ENCODE results near the gene ARHGAP44. TPM values are rescaled to one million over a fixed set of nuclear protein-coding genes. Genes with fewer than 3 reads are reported as not detected.

The ARHGAP44 gene
- total RNA-seq, 1 experiment from 2014 or later = 9.9 TPM

DNA sequence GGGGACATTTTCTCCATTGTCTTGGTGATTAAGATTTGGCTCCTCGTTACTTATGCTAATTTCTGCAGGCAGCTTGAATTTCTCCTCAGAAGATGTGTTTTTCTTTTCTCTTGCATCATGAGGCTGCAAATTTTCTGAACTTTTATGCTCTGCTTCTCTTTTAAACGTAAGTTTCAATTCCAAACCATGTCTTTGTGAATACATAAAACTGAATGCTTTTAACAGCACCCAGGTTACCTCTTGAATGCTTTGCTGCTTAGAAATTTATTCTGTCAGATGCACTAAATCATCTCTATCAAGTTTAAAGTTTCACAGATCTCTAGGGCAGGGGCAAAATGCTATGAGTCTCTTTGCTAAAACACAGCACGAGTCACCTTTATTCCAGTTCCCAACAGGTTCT is 19.4 kb downstream of the ARHGAP44 start:
- Histone ChIP-seq H3K27ac (ENCODE audit: insufficient read length, low read depth, low read length) (no peak overlapping the region), H4K91ac (ENCODE audit: insufficient read length, low read depth, low read length) (no peak overlapping the region), H4K8ac (replicated peaks; ENCODE audit: insufficient read length, low read depth, low read length) (no peak overlapping the region), H3K79me1 (ENCODE audit: insufficient read depth, low read depth, low read length, poor library complexity, severe bottlenecking) (peaks cover 4% of the 10 kb centered on the region), H3K4me2 (ENCODE audit: insufficient read depth, insufficient read length, low read length) (no peak overlapping the region), H2AK5ac (ENCODE audit: insufficient read length, low read length) (no peak overlapping the region), H3K14ac (ENCODE audit: insufficient read depth, low read length) (no peak overlapping the region), H3K4me1 (ENCODE audit: insufficient read depth, low read length) (peaks cover 2% of the 10 kb centered on the region; the same call in 1 of the 2 replicates), H3K18ac (ENCODE audit: insufficient read length, low read depth, low read length) (no peak overlapping the region), H3K23me2 (ENCODE audit: insufficient read length, low read depth, low read length, poor library complexity, severe bottlenecking) (no peaks in the 10 kb centered on the region), H4K5ac (ENCODE audit: insufficient read length, low read depth, low read length) (no peak overlapping the region), H2AFZ (ENCODE audit: low read length) (no peak overlapping the region), H2BK15ac (ENCODE audit: low read depth, low read length) (no peak overlapping the region), H3T11ph (ENCODE audit: low read length) (no peak overlapping the region), H2BK20ac (ENCODE audit: low read depth, low read length, poor library complexity, severe bottlenecking) (no peak overlapping the region), H3K9me3 (ENCODE audit: control insufficient read depth, low read depth, low read length) (peaks cover 14% of the 10 kb centered on the region), H3K4ac (ENCODE audit: low read depth, low read length) (no peak overlapping the region), H4K20me1 (ENCODE audit: control insufficient read depth, insufficient read depth, insufficient read length) (no peaks in the 10 kb centered on the region), H3K79me2 (ENCODE audit: insufficient read depth, low read length) (peaks cover 2% of the 10 kb centered on the region; the same call in 1 of the 2 replicates), H2BK120ac (ENCODE audit: low read depth, low read length, poor library complexity, severe bottlenecking) (no peak overlapping the region), H2BK12ac (ENCODE audit: insufficient read length, low read depth, low read length) (no peak overlapping the region), H2BK5ac (ENCODE audit: insufficient read length, low read length) (no peak overlapping the region), H3K23ac (ENCODE audit: insufficient read length, low read depth, low read length) (no peak overlapping the region), H3K27me3 (ENCODE audit: insufficient read depth, low read length) (no peaks in the 10 kb centered on the region), H3K9ac (ENCODE audit: extremely low read depth, insufficient read length, low read length) (no peak overlapping the region), H3K56ac (ENCODE audit: insufficient read length, low read depth, low read length) (no peak overlapping the region)
- H3K9me3 Mint-ChIP-seq = peaks cover 33 to 36% of the 10 kb centered on the region in 2 experiments
- no peaks in the 10 kb centered on the region for H3K27me3 Mint-ChIP-seq (ENCODE audit: low read depth)
- H3K27ac Mint-ChIP-seq = no peak overlapping the region
- no peak for DNase-seq
- peaks cover 28 to 41% (median 29%) of the 10 kb centered on the region in 3 experiments for H3K36me3 Mint-ChIP-seq (ENCODE audit: insufficient read depth in 1 of 3, low read depth in 3 of 3)
- TF ChIP-seq, protein P1, sequence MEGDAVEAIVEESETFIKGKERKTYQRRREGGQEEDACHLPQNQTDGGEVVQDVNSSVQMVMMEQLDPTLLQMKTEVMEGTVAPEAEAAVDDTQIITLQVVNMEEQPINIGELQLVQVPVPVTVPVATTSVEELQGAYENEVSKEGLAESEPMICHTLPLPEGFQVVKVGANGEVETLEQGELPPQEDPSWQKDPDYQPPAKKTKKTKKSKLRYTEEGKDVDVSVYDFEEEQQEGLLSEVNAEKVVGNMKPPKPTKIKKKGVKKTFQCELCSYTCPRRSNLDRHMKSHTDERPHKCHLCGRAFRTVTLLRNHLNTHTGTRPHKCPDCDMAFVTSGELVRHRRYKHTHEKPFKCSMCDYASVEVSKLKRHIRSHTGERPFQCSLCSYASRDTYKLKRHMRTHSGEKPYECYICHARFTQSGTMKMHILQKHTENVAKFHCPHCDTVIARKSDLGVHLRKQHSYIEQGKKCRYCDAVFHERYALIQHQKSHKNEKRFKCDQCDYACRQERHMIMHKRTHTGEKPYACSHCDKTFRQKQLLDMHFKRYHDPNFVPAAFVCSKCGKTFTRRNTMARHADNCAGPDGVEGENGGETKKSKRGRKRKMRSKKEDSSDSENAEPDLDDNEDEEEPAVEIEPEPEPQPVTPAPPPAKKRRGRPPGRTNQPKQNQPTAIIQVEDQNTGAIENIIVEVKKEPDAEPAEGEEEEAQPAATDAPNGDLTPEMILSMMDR (conservative IDR thresholded peaks at IDR 0.05) = no peak
- H3K4me3 Mint-ChIP-seq = no peak overlapping the region
- no CpG with 5 or more reads among the region's 3 CpGs for WGBS (ENCODE audit: extremely low coverage, insufficient read length, low lambda C conversion rate)
- peaks cover 3 to 9% of the 10 kb centered on the region in 2 experiments for H3K4me1 Mint-ChIP-seq
